A204.1 (cell line): Measurements from ENCODE around the gene KRT81.
"Not testable (repeated sequence)": the region's sequence is repeated elsewhere in the genome, so short reads cannot be mapped to it uniquely, and the experiment has no call there.

Experiments used
- FAIRE-seq: peaks from 2 replicates; lab custom pipeline; 2012; peaks lifted over from hg19 to GRCh38; lab: Jason Lieb, UNC

Gene KRT81

GRCh38 chr12:52241205-52241842 lies 50.0 kb downstream of the KRT81 start:
- no peak for FAIRE-seq

GRCh38 chr12:52240247-52240646 lies 51.1 kb downstream of the KRT81 start:
- not testable (repeated sequence) for FAIRE-seq

- no peak for FAIRE-seq
Observed at GRCh38 chr12:52239767-52240166, 51.6 kb downstream of the KRT81 start.

GRCh38 chr12:52238916-52239646 lies 52.3 kb downstream of the KRT81 start:
- no peak for FAIRE-seq

GRCh38 chr12:52238207-52238840 lies 53.0 kb downstream of the KRT81 start:
- no peak for FAIRE-seq

GRCh38 chr12:52236386-52237050 lies 54.8 kb downstream of the KRT81 start:
- no peak for FAIRE-seq
